IMR-90 (cell line): ENCODE measurements around the gene ZNF831. TPM values are rescaled to one million over a fixed set of nuclear protein-coding genes. Genes with fewer than 3 reads are reported as not detected.

Experiments
- ATAC-seq: fragments of 200-7000 bp; cut with Tn5 transposase; 2 replicates; pipeline ENCODE4 v1.9.1; 2020; ENCODE audit warnings: low read depth, mild to moderate bottlenecking, moderate library complexity
- BruUV-seq: library from RNA; stranded (reverse); fragments of 400-500 nt; replicated peaks from 2 replicates; lab custom pipeline; 2021; lab: Mats Ljungman, UMichigan
- CTCF ChIA-PET: fragments of 300-600 bp; formaldehyde crosslinking; extraction: SDS; loops from one replicate; lab custom pipeline; 2021; ENCODE audit warnings: antibody characterized with exemption; lab: Yijun Ruan, JAX
- POLR2A ChIA-PET: fragments of 300-600 bp; sonication (Branson Sonifier 250); formaldehyde crosslinking; loops from one replicate; lab custom pipeline; 2022; ENCODE audit warnings: antibody characterized with exemption; ENCODE audit not compliant: unreplicated experiment; lab: Charles Lee
- DNase-seq: peaks from one replicate; pipeline ENCODE4 v3.0.0; 2013
- H2AFZ ChIP-seq: replicated peaks from 2 replicates; pipeline ENCODE3; 2013; ENCODE audit warnings: low read length, mild to moderate bottlenecking; ENCODE audit not compliant: poor library complexity
- H2AK5ac ChIP-seq: 2 replicates; pipeline ENCODE4 v1.6.1; 2013; ENCODE audit warnings: low read depth, low read length, inconsistent platforms
- H2AK9ac ChIP-seq: replicated peaks from 2 replicates; pipeline ENCODE3; 2013; ENCODE audit warnings: mild to moderate bottlenecking, low read depth, low read length, moderate library complexity; ENCODE audit not compliant: poor library complexity
- H2BK120ac ChIP-seq: 2 replicates; pipeline ENCODE4 v1.6.1; 2013; ENCODE audit warnings: low read depth, low read length, inconsistent platforms
- H2BK15ac ChIP-seq: 3 replicates; pipeline ENCODE4 v1.6.1; 2013; ENCODE audit warnings: low read depth, low read length, inconsistent platforms
- H2BK20ac ChIP-seq: 2 replicates; pipeline ENCODE4 v1.6.1; 2013; ENCODE audit warnings: low read depth, mild to moderate bottlenecking, inconsistent platforms, low read length, moderate library complexity
- H2BK5ac ChIP-seq: 2 replicates; pipeline ENCODE4 v1.6.1; 2013; ENCODE audit warnings: mild to moderate bottlenecking, low read depth, low read length, inconsistent platforms; ENCODE audit not compliant: poor library complexity, severe bottlenecking
- H3K14ac ChIP-seq: replicated peaks from 2 replicates; pipeline ENCODE4 v1.6.1; 2013; ENCODE audit warnings: low read depth, low read length, inconsistent platforms
- H3K18ac ChIP-seq: 2 replicates; pipeline ENCODE4 v1.6.1; 2013; ENCODE audit warnings: low read depth, low read length, control low read depth
- H3K23ac ChIP-seq: 2 replicates; pipeline ENCODE4 v1.6.1; 2013; ENCODE audit warnings: low read depth, low read length, inconsistent platforms
- H3K27ac ChIP-seq: 2 replicates; pipeline ENCODE4 v1.5.1; 2013; ENCODE audit warnings: mild to moderate bottlenecking, control low read depth, low read length; ENCODE audit not compliant: insufficient read depth
- H3K27me3 ChIP-seq: 2 replicates; pipeline ENCODE4 v1.6.1; 2013; ENCODE audit warnings: low read length; ENCODE audit not compliant: control insufficient read depth, insufficient read depth
- H3K36me3 ChIP-seq: 2 replicates; pipeline ENCODE4 v1.6.1; 2013; ENCODE audit warnings: low read length, mixed read lengths; ENCODE audit not compliant: control insufficient read depth, insufficient read depth
- H3K4ac ChIP-seq: 2 replicates; pipeline ENCODE4 v1.6.1; 2013; ENCODE audit warnings: low read depth, low read length, inconsistent platforms
- H3K4me1 ChIP-seq: 2 replicates; pipeline ENCODE4 v1.6.1; 2013; ENCODE audit warnings: low read length, mixed read lengths; ENCODE audit not compliant: control insufficient read depth, insufficient read depth
- H3K4me2 ChIP-seq: 2 replicates; pipeline ENCODE4 v1.6.1; 2013; ENCODE audit warnings: low read depth, mild to moderate bottlenecking, control low read depth, low read length, moderate library complexity
- H3K4me3 ChIP-seq: 2 replicates; pipeline ENCODE4 v1.5.1; 2013; ENCODE audit warnings: low read depth, mild to moderate bottlenecking, control low read depth, low read length, moderate library complexity; ENCODE audit not compliant: insufficient read depth
- H3K56ac ChIP-seq: 2 replicates; pipeline ENCODE4 v1.6.1; 2013; ENCODE audit warnings: low read length, inconsistent platforms; ENCODE audit not compliant: insufficient read depth; ENCODE audit errors: extremely low read depth
- H3K79me1 ChIP-seq, 2 experiments: 2 replicates each; pipeline ENCODE4 v1.6.1; 2013; ENCODE audit warnings: low read length in 2 of 2, inconsistent platforms in 1 of 2, low read depth in 1 of 2
- H3K9ac ChIP-seq: 2 replicates; pipeline ENCODE4 v1.6.1; 2013; ENCODE audit warnings: low read depth, low read length, control low read depth
- H3K9me1 ChIP-seq: 2 replicates; pipeline ENCODE4 v1.6.1; 2013; ENCODE audit warnings: low read length, inconsistent platforms; ENCODE audit not compliant: insufficient read depth
- H3K9me3 ChIP-seq: 2 replicates; pipeline ENCODE4 v1.6.1; 2013; ENCODE audit warnings: low read length; ENCODE audit not compliant: control insufficient read depth, insufficient read depth
- H4K20me1 ChIP-seq: 2 replicates; pipeline ENCODE4 v1.6.1; 2013; ENCODE audit warnings: low read length, inconsistent platforms; ENCODE audit not compliant: insufficient read depth
- H4K5ac ChIP-seq: 2 replicates; pipeline ENCODE4 v1.6.1; 2013; ENCODE audit warnings: mild to moderate bottlenecking, low read depth, low read length, control low read depth
- H4K8ac ChIP-seq, 2 experiments: 2 replicates each; pipeline ENCODE4 v1.6.1; 2013; ENCODE audit warnings: low read depth in 2 of 2, low read length in 2 of 2, control low read depth in 1 of 2, inconsistent platforms in 1 of 2
- H4K91ac ChIP-seq: 2 replicates; pipeline ENCODE4 v1.6.1; 2013; ENCODE audit warnings: low read depth, low read length, inconsistent platforms; ENCODE audit not compliant: insufficient read depth
- CEBPB ChIP-seq: IDR thresholded peaks from 2 replicates; pipeline ENCODE4 v1.6.1; 2012; ENCODE audit warnings: low read depth, low read length, improper control_type of control experiment
- FOS ChIP-seq: fragments of 150-350 bp; IDR thresholded peaks from 2 replicates; pipeline ENCODE4 v1.6.1; 2016; ENCODE audit warnings: low read depth, low read length
- MAFK ChIP-seq: IDR thresholded peaks from 2 replicates; pipeline ENCODE4 v1.6.1; 2012; ENCODE audit warnings: low read depth, low read length, improper control_type of control experiment
- RAD21 ChIP-seq: IDR thresholded peaks from 2 replicates; pipeline ENCODE4 v1.6.1; 2012; ENCODE audit warnings: low read length, improper control_type of control experiment
- WGBS, 2 experiments: methylation state at CpG; one replicate each; pipeline versions ENCODE4 v1.1.5 to v1.1.7; 2013; ENCODE audit warnings: missing lambda C conversion rate in 2 of 2; ENCODE audit not compliant: insufficient read length in 1 of 2; ENCODE audit errors: extremely low coverage in 2 of 2; 5-methylcytosine and 5-hydroxymethylcytosine counted together
- dilution Hi-C: fragments of 300-500 bp; cut with HindIII; formaldehyde crosslinking; loops from one replicate; pipeline ENCODE4 v1.14.3; 2018; ENCODE audit warnings: low sequenced_read_pairs; ENCODE audit not compliant: unreplicated experiment
- in situ Hi-C: fragments of 300-500 bp; cut with MboI; formaldehyde crosslinking; loops from 3 replicates; pipeline ENCODE4 v1.14.3; 2019; ENCODE audit warnings: low sequenced_read_pairs, inconsistent platforms, mixed read lengths
- intact Hi-C: fragments of 100-400 bp; cut with micrococcal nuclease; formaldehyde crosslinking; loops from 2 replicates; pipeline ENCODE4 v1.10.0; 2022
- polyA plus RNA-seq, 3 experiments: library from polyadenylated mRNA; depleted of rRNA; stranded (reverse); fragments of >200 nt; gene quantifications; 2 replicates each; pipeline ENCODE4 v1.2.3, GENCODE V29; 2012; ENCODE audit warnings: low replicate concordance in 1 of 3
- total RNA-seq: library from RNA; depleted of rRNA; stranded (reverse); fragments of >200 nt; gene quantifications from 2 replicates; pipeline ENCODE4 v1.2.3, GENCODE V29; 2012

The ZNF831 gene
- total and polyA plus RNA-seq, 2 of the 4 experiments (the other 2 are of a cell fraction): not detected

DNA sequence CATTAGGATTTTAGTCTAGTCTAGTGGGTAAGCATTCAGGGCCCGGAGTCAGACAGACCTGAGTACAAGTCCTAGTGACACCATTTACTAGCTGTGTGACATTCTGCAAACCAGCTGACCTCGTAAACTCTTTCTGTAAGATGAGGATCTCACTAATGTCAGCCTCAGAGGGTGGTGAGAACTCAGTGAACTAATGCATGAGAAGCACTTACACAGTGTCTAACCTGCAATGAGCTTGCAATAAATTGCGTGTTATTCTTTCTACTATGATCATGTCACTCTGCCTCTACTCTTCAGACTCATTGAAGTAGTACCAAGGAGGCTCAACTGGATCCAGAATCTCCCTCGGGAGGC lies 41.1 kb upstream of the ZNF831 start:
- Histone ChIP-seq H3K4me3 (no peak overlapping the region), H4K91ac (no peak overlapping the region), H3K4me2 (no peak overlapping the region), H2AK5ac (no peak overlapping the region), H4K5ac (no peak overlapping the region), H2BK15ac (no peak overlapping the region), H3K27me3 (peaks cover 4% of the 10 kb centered on the region; the same call in 1 of the 2 replicates), H3K18ac (no peak overlapping the region), H3K14ac (no peak overlapping the region), H3K56ac (no peak overlapping the region), H3K23ac (no peak overlapping the region), H3K9ac (no peak overlapping the region), H2AFZ (no peak overlapping the region), H2BK120ac (no peak overlapping the region), H4K8ac (no peak overlapping the region), H2AK9ac (no peak overlapping the region), H3K4me1 (no peaks in the 10 kb centered on the region), H2BK5ac (no peak overlapping the region), H3K79me1 (no peaks in the 10 kb centered on the region), H3K9me3 (no peaks in the 10 kb centered on the region), H3K27ac (no peak overlapping the region), H4K20me1 (no peaks in the 10 kb centered on the region), H3K4ac (no peak overlapping the region), H3K36me3 (no peaks in the 10 kb centered on the region), H2BK20ac (no peak overlapping the region), H3K9me1 (no peaks in the 10 kb centered on the region)
- ChIA-PET CTCF (no interaction called here), POLR2A (no interaction called here)
- intact Hi-C loops: no loop called here
- no TSS peak for BruUV-seq
- dilution Hi-C loops: no loop called here
- in situ Hi-C loops: no loop called here
- no peak for DNase-seq
- TF ChIP-seq MAFK: no peak
- no peak for TF ChIP-seq RAD21
- TF ChIP-seq CEBPB: no peak
- no peak for TF ChIP-seq FOS
- 25% methylated on average over 2 of the region's 4 CpGs; no CpG with 5 or more reads in 1 of the 2 experiments for WGBS, 2 experiments
- no peak for ATAC-seq
